Measurements from ENCODE around the gene ADAMTS19. TPM values are rescaled to one million over a fixed set of nuclear protein-coding genes. Genes with fewer than 3 reads are reported as not detected.
"Not testable (repeated sequence)": the region's sequence is repeated elsewhere in the genome, so short reads cannot be mapped to it uniquely, and the experiment has no call there.

ADAMTS19 gene
- total and polyA plus RNA-seq, 7 donors, result 0.01 to 0.69 (median 0.24) TPM; not detected in 1

GRCh38 chr5:129630101-129630500 lies 170.0 kb downstream of the ADAMTS19 start:
- intact Hi-C loops (cut with DNase I), result no loop called here
- 63 to 73% (median 67%) methylated on average over 2 of the region's 2 CpGs for WGBS, 3 donors
- H3K9me3 ChIP-seq, result peaks cover 5% of the 10 kb centered on the region
- H3K27ac ChIP-seq, result no peak overlapping the region
- no peaks in the 10 kb centered on the region for H3K27me3 ChIP-seq (ENCODE audit: insufficient read depth in 3 of 3, low read length in 2 of 3)
- no peak for ATAC-seq
- no peak overlapping the region for H3K4me3 ChIP-seq
- no peak for DNase-seq
- TF ChIP-seq CTCF (IDR thresholded peaks at IDR 0.05), result no peak
- H3K4me1 ChIP-seq, result no peaks in the 10 kb centered on the region
- no peaks in the 10 kb centered on the region for H3K36me3 ChIP-seq (ENCODE audit: insufficient read depth in 1 of 2, low read depth in 1 of 2)

GRCh38 chr5:129631961-129632360 lies 171.9 kb downstream of the ADAMTS19 start:
- no peak overlapping the region for H3K4me3 ChIP-seq
- no peaks in the 10 kb centered on the region for H3K27me3 ChIP-seq (ENCODE audit: insufficient read depth in 3 of 3, low read length in 2 of 3)
- no peak for TF ChIP-seq CTCF (IDR thresholded peaks at IDR 0.05)
- no peaks in the 10 kb centered on the region for H3K4me1 ChIP-seq
- ATAC-seq, result no peak
- intact Hi-C loops (cut with DNase I), result no loop called here
- no peak for DNase-seq
- H3K36me3 ChIP-seq (ENCODE audit: insufficient read depth in 1 of 2, low read depth in 1 of 2), result no peaks in the 10 kb centered on the region
- no peak overlapping the region for H3K27ac ChIP-seq
- peaks cover 8% of the 10 kb centered on the region for H3K9me3 ChIP-seq

- DNase-seq; ATAC-seq; H3K27me3 ChIP-seq (ENCODE audit: insufficient read depth in 3 of 3, low read length in 2 of 3); H3K27ac ChIP-seq; H3K36me3 ChIP-seq (ENCODE audit: insufficient read depth in 1 of 2, low read depth in 1 of 2); H3K4me1 ChIP-seq; H3K9me3 ChIP-seq; intact Hi-C loops (cut with DNase I); H3K4me3 ChIP-seq: not testable (repeated sequence)
- 91 to 93% (median 93%) methylated on average over 11 of the region's 11 CpGs for WGBS, 3 donors
Measured at GRCh38 chr5:129637501-129637900, 177.4 kb downstream of the ADAMTS19 start.

GRCh38 chr5:129639331-129639730 lies 179.2 kb downstream of the ADAMTS19 start:
- TF ChIP-seq CTCF (IDR thresholded peaks at IDR 0.05), result no peak
- ATAC-seq (no peak), DNase-seq (no peak)
- Histone ChIP-seq H3K9me3 (peaks cover 5% of the 10 kb centered on the region), H3K4me1 (no peaks in the 10 kb centered on the region), H3K27me3 (ENCODE audit: insufficient read depth in 3 of 3, low read length in 2 of 3) (no peaks in the 10 kb centered on the region), H3K27ac (no peak overlapping the region), H3K4me3 (no peak overlapping the region), H3K36me3 (ENCODE audit: insufficient read depth in 1 of 2, low read depth in 1 of 2) (no peaks in the 10 kb centered on the region)
- intact Hi-C loops (cut with DNase I), result no loop called here
- WGBS, 3 donors, result 51 to 61% (median 60%) methylated on average over 4 of the region's 4 CpGs

- DNase-seq, result no peak
- Histone ChIP-seq H3K4me1 (peaks cover 12% of the 10 kb centered on the region), H3K36me3 (ENCODE audit: insufficient read depth in 1 of 2, low read depth in 1 of 2) (no peaks in the 10 kb centered on the region), H3K4me3 (no peak overlapping the region), H3K27me3 (ENCODE audit: insufficient read depth in 3 of 3, low read length in 2 of 3) (no peaks in the 10 kb centered on the region), H3K27ac (no peak overlapping the region), H3K9me3 (no peaks in the 10 kb centered on the region)
- intact Hi-C loops (cut with DNase I), result no loop called here
- TF ChIP-seq CTCF (IDR thresholded peaks at IDR 0.05), result no peak
- ATAC-seq, result peak in 2 of 4 donors; percentile 31 to 42
- whole genome bisulfite sequencing, 3 donors, result 28 to 44% (median 37%) methylated on average over 2 of the region's 2 CpGs
Measured at GRCh38 chr5:129652349-129653056, 192.4 kb downstream of the ADAMTS19 start.

Data from psoas muscle (tissue), 8 donors.